Measurements from ENCODE around the gene NOS1.
"Not testable (repeated sequence)": the region's sequence is repeated elsewhere in the genome, so short reads cannot be mapped to it uniquely, and the experiment has no call there.

NOS1 gene

DNA sequence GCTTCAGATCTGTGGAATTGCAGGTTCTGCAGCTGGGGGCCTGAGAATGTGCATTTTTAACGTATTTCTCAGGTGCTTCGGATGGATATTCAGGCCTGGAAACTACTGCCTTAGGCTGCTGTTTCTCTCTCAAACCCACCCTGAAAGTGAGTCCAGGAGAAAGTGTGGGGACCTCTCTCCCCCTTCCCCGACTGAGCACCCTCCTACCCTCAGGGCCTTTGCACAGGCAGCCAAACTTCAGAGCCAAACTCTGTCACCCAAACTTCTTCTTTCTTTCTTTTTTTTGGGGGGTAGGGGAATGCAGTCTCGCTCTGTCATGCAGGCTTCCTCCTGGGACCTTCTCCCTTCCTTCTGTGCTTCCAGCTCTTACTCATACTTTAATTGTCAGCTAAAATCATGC lies 88.7 kb downstream of the NOS1 start:
- no peak for DNase-seq (ENCODE audit: low read depth in 2 of 2)

DNA sequence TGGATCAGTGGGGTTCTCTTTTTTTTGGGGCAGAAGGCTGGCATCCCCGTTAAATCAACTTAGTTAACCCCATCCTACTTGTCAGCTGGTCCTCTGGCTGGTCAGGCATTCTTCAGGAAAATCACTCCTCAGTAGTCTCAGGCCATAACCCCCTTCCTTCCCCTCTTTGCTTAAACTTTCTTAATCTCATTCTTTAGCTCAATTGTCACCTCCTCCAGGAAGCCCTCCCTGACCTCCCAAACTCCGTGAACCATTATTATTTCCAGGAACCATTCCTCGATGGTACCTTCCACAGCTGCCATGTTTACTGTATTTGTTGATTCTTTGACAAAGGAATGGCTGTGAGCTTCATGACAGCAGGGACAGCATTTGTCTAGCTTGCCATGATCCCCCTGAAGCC lies 98.7 kb downstream of the NOS1 start:
- DNase-seq (ENCODE audit: low read depth in 2 of 2) = no peak

DNA sequence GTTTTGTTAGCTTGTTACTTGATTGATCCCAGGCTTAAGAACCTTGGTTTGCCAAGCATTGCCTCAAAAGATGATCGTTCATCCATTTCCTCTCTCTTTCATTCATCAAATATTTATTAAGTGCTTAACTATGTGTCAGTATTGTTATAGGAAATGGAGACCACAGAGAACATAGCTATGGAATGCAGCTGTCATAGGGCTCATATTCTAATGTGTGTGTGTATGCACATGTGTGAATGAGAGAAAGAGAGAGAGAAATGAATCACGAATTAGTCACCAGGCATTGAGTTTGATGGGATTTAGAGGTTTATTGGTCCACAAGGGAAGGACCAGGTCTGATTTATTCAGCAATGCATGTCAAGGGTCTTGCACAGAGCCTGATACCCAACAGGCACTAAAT lies 100.2 kb downstream of the NOS1 start:
- no peak for DNase-seq (ENCODE audit: low read depth in 2 of 2)

DNA sequence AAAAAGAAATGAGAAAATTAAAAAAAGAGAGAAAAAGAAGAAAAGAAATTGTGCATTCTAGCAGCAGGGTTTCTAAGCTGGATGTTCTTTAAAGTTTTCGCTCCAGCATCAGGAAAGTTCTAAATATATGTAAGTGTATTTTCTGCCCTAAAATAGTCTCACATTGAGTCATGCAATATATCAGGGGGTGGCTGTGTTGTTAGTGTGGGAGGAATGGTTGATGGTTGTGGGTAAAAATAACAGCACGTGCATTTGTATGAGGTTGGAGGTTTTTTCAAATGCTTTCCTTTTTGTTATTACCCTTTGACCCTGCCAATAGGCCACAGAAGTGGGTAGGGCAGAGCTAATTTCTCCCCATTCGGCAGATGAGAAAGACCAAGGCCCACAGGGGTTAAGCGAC lies 106.0 kb downstream of the NOS1 start:
- no peak for DNase-seq (ENCODE audit: low read depth in 2 of 2)

DNA sequence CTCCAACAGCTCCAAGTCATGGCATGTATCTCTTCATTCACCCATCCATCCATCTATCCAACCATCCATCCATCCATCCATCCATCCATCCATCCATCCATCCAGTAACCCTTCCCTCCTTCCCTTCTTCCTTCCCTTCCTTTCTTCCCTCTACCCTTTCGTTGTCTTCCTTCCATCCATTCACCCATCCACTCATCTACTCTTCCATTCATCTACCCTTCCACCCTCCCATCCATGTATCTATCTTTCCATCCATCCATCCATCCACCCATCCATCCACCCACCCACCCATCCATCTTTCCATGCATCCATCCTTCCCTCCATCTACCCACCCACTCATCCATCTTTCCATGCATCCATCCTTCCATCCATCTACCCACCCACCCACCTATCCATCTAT lies 117.9 kb downstream of the NOS1 start:
- DNase-seq (ENCODE audit: low read depth in 2 of 2) = no peak

DNA sequence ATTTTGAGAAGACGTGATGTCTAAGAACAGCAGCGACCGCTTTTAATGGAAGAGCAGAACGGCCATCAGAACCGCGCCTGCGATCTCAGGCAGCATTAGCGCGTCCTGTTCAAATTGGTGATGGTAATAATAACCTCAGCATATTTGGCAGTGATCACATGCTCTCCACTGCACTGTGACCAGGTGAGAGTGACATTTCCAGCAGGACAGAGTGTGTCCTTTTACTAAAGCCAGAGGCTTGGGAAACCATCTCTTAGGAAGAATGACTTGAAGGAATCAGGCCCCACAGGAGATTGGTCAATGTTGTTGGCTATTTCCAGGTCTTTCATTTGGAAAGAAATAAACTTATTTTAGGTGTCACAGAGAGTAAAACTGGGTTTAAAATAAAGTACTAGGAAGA lies 119.7 kb downstream of the NOS1 start:
- DNase-seq (ENCODE audit: low read depth in 2 of 2) = no peak

DNA sequence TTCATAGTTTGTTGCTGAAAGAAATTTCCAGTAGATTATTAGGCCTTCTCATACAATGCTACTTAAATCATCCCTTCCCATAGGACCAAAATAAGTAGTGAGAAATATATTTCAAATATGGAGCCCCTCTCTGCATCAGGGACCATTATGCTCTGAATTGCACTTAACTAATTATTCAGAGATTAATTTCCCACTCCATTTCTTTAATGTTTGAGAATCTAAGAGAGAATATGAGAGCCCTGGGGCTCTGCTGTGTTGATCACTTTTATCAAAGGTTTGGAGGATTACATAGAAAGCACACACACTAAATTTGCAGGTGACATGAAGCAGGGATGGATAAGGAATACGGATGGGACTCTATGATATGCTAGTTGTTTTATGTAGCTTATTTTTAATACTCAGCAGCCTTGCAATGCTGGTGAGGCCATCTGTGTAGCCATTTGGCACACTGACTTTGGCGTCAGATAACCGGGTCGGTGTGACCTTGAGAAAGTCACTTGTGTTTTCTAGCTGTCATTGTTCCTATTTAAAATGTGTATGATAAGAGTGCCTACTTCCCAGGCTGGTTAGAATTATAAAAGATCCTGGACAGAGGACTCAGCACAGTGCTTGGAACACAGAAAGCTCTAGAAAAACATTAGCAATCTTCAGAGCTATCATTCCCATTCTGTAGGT lies 121.2 kb downstream of the NOS1 start:
- DNase-seq (ENCODE audit: low read depth in 2 of 2) = no peak

DNA sequence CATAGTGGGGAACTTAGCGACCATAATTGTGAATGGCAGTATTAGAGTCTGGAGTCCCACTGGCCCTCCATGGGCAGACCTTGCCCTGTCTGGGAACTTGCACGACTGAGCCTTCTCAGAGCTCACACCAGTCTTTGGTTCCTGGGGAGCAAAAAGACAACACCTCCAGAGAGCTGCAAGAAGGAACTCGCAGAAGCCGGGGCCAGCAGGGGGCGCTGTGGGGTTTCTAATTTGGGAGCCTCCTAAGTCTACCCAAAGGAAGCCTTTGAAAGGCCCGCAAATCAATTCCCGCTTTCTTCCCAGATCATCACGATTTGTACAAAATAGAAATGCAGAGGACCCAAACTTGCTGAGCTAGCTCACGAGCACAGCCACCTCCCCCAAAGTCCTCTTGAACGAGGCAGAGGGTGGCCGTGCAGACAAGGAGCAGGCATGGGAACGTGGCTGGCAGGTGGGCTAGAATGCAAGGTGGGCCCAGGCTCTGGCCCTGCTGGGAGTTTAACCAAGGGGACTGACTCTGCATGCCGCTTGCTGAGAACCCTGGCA lies 124.9 kb downstream of the NOS1 start:
- peak; percentile 8 to 68 for DNase-seq (ENCODE audit: low read depth in 2 of 2)

DNA sequence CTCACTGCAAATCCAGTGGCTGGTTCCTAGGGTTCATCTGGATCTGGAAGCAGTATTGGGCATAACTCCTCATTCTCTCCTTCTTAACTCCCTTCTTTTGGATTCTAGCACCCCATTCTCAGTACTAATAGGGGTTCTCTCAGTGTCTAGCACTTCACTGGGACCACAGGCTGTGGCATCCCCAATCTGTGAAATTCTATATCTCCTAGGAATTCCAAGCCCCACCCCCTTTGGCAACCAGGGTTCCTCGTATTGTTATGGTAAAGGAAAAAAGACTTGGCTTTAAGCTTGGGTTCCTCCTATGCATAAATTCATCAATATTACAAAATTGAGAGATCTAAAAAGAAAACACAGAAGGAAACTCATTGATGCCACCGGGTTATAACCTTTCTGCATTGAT lies 126.2 kb downstream of the NOS1 start:
- no peak for DNase-seq (ENCODE audit: low read depth in 2 of 2)

DNA sequence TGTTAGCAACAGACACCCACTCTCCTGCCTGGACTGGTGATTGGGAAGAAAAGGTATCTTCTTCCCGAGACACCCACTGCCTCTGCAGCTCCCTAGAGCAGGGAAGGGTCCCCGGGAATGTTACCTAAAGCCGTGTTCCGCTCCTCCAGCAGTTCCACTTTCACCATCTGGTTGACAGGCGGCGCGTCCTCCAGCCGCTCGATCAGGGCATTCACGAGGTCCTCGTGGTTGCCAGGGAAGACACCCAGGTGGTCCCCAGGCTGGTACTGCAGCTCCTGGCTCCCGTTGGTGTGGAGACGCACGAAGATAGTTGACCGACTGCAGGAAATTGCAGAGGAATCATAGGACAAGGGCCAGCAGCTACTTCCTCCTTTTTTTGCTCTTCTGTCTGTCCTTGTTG lies 127.0 kb downstream of the NOS1 start:
- no peak for DNase-seq (ENCODE audit: low read depth in 2 of 2)

DNA sequence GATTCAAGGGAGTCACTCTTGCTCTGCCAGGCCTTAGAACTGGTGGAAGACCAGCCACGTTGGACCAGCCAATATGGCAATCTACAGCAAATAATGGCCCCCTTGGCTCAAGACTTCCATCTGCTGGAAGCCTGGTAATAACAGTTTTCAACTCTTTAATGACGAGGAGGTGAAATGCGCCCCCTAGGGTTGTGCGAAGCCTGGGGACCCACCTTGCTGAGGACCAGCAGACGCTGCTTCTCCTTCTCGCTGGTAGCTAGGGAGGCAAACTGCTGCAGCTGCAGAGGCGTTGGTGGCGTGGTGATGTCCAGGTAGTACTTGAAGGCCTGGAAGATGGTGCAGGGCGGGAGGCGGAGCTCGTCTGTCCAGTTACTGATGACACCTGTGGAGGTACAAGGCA lies 129.7 kb downstream of the NOS1 start:
- no peak for DNase-seq (ENCODE audit: low read depth in 2 of 2)

DNA sequence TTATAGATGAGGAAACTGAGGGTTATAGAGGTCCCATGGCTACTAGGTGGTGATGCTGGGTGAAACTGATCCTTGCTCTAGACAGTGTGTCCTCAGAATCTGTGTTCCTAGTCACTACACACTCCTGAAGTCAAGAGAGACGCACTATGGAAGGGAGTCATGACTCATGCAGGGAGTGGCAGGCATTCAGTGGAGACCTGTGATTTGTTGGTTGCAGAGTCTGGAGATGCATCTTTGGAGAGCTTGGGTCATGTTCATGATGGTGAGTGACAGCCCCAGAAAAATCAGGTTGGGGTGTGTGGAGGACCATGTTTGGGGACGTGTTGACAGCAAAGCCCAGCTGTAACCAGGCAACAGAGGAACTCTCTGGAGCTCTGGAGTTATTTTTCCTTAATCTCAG lies 133.2 kb downstream of the NOS1 start:
- DNase-seq (ENCODE audit: low read depth in 2 of 2) = no peak

DNA sequence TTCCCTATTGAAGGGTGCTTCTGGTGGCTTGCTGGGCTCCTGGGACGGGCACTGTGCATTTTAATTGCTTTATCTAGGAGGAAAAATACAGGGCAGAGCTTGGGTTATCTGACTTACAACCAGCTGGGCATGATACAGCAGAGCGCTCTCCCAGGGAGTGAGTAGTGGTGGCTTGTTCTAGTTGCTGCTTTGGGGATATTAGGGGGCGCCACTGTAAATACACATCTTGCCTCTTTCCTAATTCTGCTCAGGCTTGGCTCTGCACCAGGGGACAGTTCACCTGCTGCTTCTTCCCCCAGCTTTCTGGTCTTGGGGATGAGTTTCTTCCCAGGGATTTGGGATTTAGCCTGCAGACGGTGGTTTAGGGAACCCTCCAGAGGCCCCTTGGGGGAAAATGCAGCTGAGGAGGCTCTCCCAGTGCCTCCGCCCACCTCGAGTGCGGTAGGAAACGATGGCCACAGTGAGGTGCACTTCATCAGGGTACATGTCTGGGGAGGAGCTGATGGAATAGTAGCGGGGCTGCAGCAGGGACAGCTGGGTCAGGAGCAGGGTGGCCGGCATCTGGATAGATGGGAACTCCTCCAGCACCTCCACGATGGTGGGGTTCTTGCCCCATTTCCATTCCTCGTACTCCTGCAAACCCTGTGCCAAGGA lies 134.3 kb downstream of the NOS1 start:
- DNase-seq (ENCODE audit: low read depth in 2 of 2) = no peak

DNA sequence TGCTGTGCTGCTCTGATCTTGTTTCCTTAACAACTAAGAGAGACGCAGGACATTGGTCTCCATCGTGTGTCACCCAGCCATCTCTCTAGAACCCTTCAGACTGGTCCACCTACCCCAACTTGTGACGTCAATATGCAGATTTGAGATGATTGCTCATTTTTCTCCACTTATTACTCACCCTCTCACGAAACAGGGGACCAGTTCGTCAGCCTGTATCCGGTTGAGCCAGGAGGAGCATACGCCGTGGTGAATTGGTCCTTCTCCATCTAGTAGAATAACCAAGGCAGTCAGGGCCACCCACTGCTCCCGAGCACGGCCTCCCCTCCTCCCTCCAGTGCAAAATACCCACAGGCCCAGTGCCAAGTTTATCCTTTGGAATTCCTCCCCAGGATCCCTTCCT lies 134.9 kb downstream of the NOS1 start:
- no peak for DNase-seq (ENCODE audit: low read depth in 2 of 2)

DNA sequence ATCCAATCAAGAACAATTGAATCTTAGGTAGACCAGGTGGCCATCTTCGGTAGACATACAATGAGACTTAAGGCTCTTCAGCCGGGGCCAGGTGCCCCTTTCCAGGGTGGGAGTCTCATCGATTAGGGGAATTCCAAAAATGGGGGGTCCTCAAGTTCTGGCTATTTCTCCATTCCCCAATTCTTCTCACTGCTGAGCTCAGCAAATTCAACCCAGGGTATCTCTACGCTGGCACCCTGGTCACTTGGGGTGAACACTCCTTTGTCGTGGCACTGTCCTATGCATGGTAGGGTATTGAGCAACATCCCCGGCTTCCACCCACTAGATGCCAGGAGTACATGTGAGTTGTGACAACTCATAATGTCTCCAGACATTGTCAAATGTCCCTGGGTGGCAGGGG lies 136.2 kb downstream of the NOS1 start:
- DNase-seq (ENCODE audit: low read depth in 2 of 2) = no peak

DNA sequence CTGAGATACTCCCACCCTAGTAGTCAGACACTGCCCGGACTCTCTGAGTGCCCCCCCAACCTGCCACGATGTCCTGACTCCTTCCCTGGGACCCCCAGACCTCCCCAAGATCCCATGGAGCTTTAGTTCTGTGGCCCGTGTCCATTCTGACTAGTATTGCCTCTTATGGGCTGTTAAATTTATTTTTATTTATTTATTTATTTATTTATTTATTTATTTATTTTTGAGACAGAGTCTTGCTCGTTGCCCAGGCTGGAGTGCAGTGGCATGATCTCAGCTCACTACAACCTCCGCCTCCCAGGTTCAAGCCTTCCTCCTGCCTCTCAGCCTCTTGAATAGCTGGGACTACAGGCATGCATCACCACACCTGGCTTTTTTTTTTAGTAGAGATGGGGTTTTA lies 140.5 kb downstream of the NOS1 start:
- not testable (repeated sequence) for DNase-seq (ENCODE audit: low read depth in 2 of 2)

DNA sequence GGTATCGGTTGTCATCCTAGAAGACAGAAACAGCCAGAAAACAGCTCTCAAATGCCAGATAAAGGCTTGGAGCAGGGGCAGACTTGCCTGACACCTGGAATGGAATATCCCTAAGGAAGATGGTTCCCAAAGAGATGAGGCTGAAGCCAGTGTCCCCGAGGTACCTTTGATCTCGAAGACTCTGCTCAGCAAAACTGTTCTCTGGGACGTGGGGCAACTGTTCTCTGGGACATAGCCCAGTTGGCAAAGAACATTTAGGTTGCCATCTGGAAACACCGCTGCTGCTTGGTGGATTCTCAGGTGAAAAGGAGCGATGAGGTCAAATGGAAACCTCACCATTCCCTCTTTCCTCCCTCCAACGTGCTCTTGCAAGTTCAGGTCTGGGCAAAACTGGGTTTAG lies 143.3 kb downstream of the NOS1 start:
- no peak for DNase-seq (ENCODE audit: low read depth in 2 of 2)

DNA sequence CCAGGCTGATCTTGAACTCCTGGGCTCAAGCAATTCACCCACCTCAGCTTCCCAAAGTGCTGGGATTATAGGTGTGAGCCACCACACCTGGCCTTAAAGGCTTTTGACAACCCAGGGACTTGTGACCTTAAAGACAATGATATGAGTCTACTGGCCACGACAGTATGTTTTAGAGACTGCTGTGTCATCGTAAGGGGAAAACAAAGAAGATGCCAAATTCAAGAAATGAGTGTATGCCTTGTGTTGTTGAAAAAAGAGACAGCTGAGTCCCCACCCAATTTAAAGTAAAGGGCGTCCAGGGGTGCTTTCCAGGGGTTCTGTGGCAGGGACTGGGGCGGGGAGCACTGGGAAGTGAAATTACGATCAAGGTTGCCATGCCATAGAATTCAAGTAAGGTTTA lies 144.7 kb downstream of the NOS1 start:
- no peak for DNase-seq (ENCODE audit: low read depth in 2 of 2)

DNA sequence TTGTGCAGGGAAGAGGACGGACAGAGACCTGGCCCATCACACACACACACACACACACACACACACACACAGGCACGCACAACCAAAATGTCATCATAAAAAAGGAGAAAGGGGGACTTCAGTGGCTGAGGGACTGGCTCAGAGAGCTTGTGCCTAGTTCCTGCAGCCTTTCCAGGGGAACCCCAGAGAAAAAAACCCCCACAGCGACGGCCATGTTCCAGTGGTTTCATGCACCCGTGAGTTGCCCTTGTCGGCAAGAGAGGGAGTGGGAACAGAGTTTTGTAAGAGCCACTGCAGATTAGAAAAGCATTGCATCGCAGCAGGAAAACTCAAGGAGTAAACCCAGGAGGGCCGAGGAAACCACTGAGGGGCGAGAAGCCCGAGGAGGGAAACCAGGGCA lies 146.6 kb downstream of the NOS1 start:
- DNase-seq (ENCODE audit: low read depth in 2 of 2) = no peak

DNA sequence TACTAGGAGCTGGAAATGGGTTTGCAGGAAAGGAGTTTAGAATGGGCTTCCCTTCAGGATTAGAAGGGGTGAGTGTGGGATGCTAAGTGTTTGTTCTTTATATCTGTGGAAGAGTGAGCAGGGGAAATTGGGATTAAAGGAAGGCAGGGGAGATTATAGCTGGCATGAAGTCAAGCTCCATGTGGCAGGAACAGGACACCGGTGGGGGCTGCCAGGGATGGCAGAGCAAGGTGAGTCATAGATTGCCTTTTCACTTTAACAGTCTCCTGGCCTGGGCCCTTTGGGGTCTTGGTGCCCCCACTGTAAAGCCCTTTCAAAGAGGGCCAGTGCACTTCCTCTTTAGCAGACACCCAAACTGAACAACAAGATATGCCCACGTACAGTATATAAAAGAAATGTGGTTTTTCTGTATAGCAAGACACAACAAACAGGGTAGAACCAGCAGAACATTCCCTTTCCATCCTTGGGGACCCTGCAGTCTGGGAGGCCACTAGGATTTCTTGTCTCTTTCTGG lies 148.1 kb downstream of the NOS1 start:
- DNase-seq (ENCODE audit: low read depth in 2 of 2) = no peak

DNA sequence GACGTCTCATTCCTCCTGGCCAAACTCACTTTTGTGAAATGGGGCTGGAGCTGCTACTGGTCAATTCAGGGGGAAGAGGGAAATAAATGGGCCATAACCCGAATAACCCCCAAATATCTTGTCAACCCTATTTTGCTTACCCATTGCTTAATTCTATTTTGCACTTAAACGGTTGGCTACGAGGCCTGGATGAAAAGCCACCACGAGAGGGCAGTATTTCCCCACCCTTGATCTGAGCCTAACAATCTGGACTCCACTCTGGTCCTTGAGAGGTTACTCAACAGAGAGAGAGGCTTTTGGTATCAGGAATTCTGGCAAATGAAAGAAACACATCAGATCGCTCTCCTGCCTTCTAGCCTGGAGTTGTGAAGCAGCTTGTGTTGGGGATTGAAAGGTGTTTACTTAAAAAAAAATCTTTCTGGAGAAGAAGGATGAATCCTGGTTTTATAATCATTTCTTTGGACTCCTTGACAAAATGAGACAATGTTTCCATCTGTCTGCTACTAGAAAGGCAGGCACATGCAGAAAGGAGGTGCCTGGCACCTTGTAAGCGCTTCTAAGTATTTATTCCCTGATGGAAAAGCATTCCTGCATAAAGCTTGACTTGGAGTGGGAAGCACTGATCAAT lies 148.7 kb downstream of the NOS1 start:
- peak in 1 of 2 donors; percentile 22 for DNase-seq (ENCODE audit: low read depth in 2 of 2)

DNA sequence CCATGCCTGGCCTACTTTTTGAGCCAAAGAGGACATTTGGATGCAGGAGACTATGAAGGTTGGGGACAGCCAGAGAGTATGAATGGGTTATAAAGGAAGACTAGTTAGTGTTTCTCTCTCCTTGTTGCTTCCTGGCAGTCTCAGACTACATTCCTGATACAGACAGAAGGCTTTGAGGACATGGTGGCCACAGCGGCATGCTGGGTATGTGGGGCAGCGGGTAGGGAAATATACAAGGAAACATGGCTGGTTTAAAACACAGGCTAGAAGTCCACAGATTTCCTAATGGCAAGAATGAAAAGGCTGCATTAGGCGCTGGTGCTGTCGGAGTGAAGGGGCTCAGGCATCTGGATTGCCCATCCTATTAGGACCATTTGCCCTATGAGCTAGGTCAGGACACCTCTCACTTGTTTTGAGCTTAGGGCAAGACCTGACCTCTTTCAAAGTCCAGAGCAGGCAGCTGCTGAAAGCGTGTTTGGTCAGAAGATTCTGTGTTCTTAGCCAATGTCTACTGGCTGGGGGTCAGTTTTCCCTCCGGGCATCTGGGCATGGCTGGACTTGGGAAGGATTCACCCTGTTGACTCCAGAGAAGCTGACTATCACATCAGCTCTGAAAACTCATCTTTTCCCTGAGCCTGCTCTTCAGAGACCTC lies 151.0 kb downstream of the NOS1 start:
- no peak for DNase-seq (ENCODE audit: low read depth in 2 of 2)
